IPS DF 19.7 (cell line): ENCODE measurements around the gene OOSP1.
"Not testable (repeated sequence)": the region's sequence is repeated elsewhere in the genome, so short reads cannot be mapped to it uniquely, and the experiment has no call there.

Experiments
- DNase-seq: peaks from one replicate; pipeline ENCODE4 v3.0.0-alpha.2; 2013; ENCODE audit warnings: low read depth, low spot score

Gene OOSP1

GRCh38 chr11:59960502-59961381 is 22.5 kb downstream of the OOSP1 start:
- DNase-seq: no peak

- DNase-seq: no peak
Measured at GRCh38 chr11:59962107-59962482, 23.9 kb downstream of the OOSP1 start.

GRCh38 chr11:59963733-59964132 is 25.5 kb downstream of the OOSP1 start, which contains the start of gene OOSP4A:
TSS of gene OOSP4A (plus strand) at chr11:59964033. CDS start at chr11:59964033, 0 bp downstream.
- no peak for DNase-seq

- no peak for DNase-seq
Measured at GRCh38 chr11:59965424-59965823, 27.2 kb downstream of the OOSP1 start.

- no peak for DNase-seq
Measured at GRCh38 chr11:59966201-59966600, 28.0 kb downstream of the OOSP1 start.

- no peak for DNase-seq
Measured at GRCh38 chr11:59967677-59968394, 29.6 kb downstream of the OOSP1 start.

- DNase-seq: no peak
Measured at GRCh38 chr11:59968395-59968783, 30.2 kb downstream of the OOSP1 start.

GRCh38 chr11:59973097-59973496 is 34.9 kb downstream of the OOSP1 start:
- no peak for DNase-seq

GRCh38 chr11:59981106-59981770 is 43.0 kb downstream of the OOSP1 start:
- DNase-seq: no peak

- not testable (repeated sequence) for DNase-seq
Measured at GRCh38 chr11:59982037-59982436, 43.8 kb downstream of the OOSP1 start.

- no peak for DNase-seq
Measured at GRCh38 chr11:59983212-59983611, 45.0 kb downstream of the OOSP1 start.

- DNase-seq: no peak
Measured at GRCh38 chr11:59984368-59984767, 46.1 kb downstream of the OOSP1 start.

- DNase-seq: no peak
Measured at GRCh38 chr11:59990421-59990820, 52.2 kb downstream of the OOSP1 start.

GRCh38 chr11:59992425-59992824 is 54.2 kb downstream of the OOSP1 start:
- DNase-seq: no peak

GRCh38 chr11:59997800-59998199 is 59.6 kb downstream of the OOSP1 start:
- no peak for DNase-seq

- DNase-seq: no peak
Measured at GRCh38 chr11:59999691-60000090, 61.5 kb downstream of the OOSP1 start.

- no peak for DNase-seq
Measured at GRCh38 chr11:60003729-60004128, 65.5 kb downstream of the OOSP1 start.

GRCh38 chr11:60005360-60005759 is 67.1 kb downstream of the OOSP1 start:
- no peak for DNase-seq
